Mesothelial cell of epicardium (in vitro differentiated cells): ENCODE data around the gene NAV1. TPM values are rescaled to one million over a fixed set of nuclear protein-coding genes. Genes with fewer than 3 reads are reported as not detected.

ENCODE experiments used
- DNase-seq, 2 experiments: peaks; one replicate each; pipeline ENCODE4 v3.0.0; 2021; ENCODE audit warnings: low spot score in 2 of 2; ENCODE audit not compliant: unreplicated experiment in 2 of 2
- H3K27ac Mint-ChIP-seq: 2 replicates; pipeline ENCODE4 v1.8.0; 2021; ENCODE audit warnings: mixed read lengths
- H3K27me3 Mint-ChIP-seq: 2 replicates; pipeline ENCODE4 v1.8.0; 2021; ENCODE audit warnings: low read depth, mixed read lengths
- H3K36me3 Mint-ChIP-seq: 2 replicates; pipeline ENCODE4 v1.8.0; 2021; ENCODE audit warnings: mixed read lengths
- H3K4me1 Mint-ChIP-seq: 2 replicates; pipeline ENCODE4 v1.8.0; 2021; ENCODE audit warnings: mixed read lengths
- H3K4me3 Mint-ChIP-seq: 2 replicates; pipeline ENCODE4 v1.8.0; 2021; ENCODE audit warnings: mild to moderate bottlenecking, moderate library complexity, mixed read lengths
- H3K9me3 Mint-ChIP-seq: 2 replicates; pipeline ENCODE4 v1.8.0; 2021; ENCODE audit warnings: mixed read lengths
- CTCF ChIP-seq: fragments of 200-600 bp; sonication (generic); IDR thresholded peaks from one replicate; pipeline ENCODE4 v1.5.0; 2021; ENCODE audit warnings: antibody characterized with exemption; ENCODE audit not compliant: unreplicated experiment
- total RNA-seq: library from RNA; stranded (reverse); gene quantifications from 3 replicates; pipeline ENCODE4 v1.2.1, GENCODE V29; 2021

Gene NAV1
- total RNA-seq, 1 donor from 2014 or later = 95.9 TPM

- no peaks in the 10 kb centered on the region for H3K4me1 Mint-ChIP-seq
- H3K27ac Mint-ChIP-seq = no peak overlapping the region
- DNase-seq = peak in 1 of 2 experiments; percentile 6
- no peaks in the 10 kb centered on the region for H3K36me3 Mint-ChIP-seq
- H3K4me3 Mint-ChIP-seq = no peak overlapping the region
- no peak for TF ChIP-seq CTCF
- no peaks in the 10 kb centered on the region for H3K9me3 Mint-ChIP-seq
- no peaks in the 10 kb centered on the region for H3K27me3 Mint-ChIP-seq
Measured at GRCh38 chr1:201565024-201565730, 26.2 kb downstream of the NAV1 start.

- no peak overlapping the region for H3K4me3 Mint-ChIP-seq
- no peaks in the 10 kb centered on the region for H3K27me3 Mint-ChIP-seq
- H3K4me1 Mint-ChIP-seq = peaks cover 4% of the 10 kb centered on the region
- no peak for TF ChIP-seq CTCF
- peak overlapping the region; percentile 25 for H3K27ac Mint-ChIP-seq
- peak in 1 of 2 experiments; percentile 27 for DNase-seq
- no peaks in the 10 kb centered on the region for H3K9me3 Mint-ChIP-seq
- H3K36me3 Mint-ChIP-seq = no peaks in the 10 kb centered on the region
Measured at GRCh38 chr1:201565771-201566528, 27.0 kb downstream of the NAV1 start.

GRCh38 chr1:201566529-201566823 is 27.5 kb downstream of the NAV1 start:
- Mint-ChIP-seq H3K4me1 (peaks cover 8% of the 10 kb centered on the region), H3K27ac (peak overlapping the region; percentile 25), H3K4me3 (no peak overlapping the region), H3K36me3 (no peaks in the 10 kb centered on the region), H3K27me3 (no peaks in the 10 kb centered on the region), H3K9me3 (no peaks in the 10 kb centered on the region)
- no peak for TF ChIP-seq CTCF
- no peak for DNase-seq

- Mint-ChIP-seq H3K36me3 (no peaks in the 10 kb centered on the region), H3K27me3 (no peaks in the 10 kb centered on the region), H3K27ac (no peak overlapping the region), H3K9me3 (no peaks in the 10 kb centered on the region), H3K4me3 (no peak overlapping the region), H3K4me1 (peaks cover 8% of the 10 kb centered on the region)
- DNase-seq = no peak
- no peak for TF ChIP-seq CTCF
Measured at GRCh38 chr1:201566933-201567801, 28.2 kb downstream of the NAV1 start.

- no peaks in the 10 kb centered on the region for H3K9me3 Mint-ChIP-seq
Measured at GRCh38 chr1:201568265-201568664, 29.3 kb downstream of the NAV1 start.

More at GRCh38 chr1:201568265-201568664, 29.3 kb downstream of the NAV1 start:
- H3K36me3 Mint-ChIP-seq = peaks cover 2% of the 10 kb centered on the region
- H3K4me3 Mint-ChIP-seq = no peak overlapping the region
- H3K27me3 Mint-ChIP-seq = no peaks in the 10 kb centered on the region
- H3K4me1 Mint-ChIP-seq = peaks cover 8% of the 10 kb centered on the region
- no peak for DNase-seq
- TF ChIP-seq CTCF = no peak
- H3K27ac Mint-ChIP-seq = no peak overlapping the region
